Measurements from ENCODE around the gene OR2A7. TPM values are rescaled to one million over a fixed set of nuclear protein-coding genes. Genes with fewer than 3 reads are reported as not detected.
"Not testable (repeated sequence)": the region's sequence is repeated elsewhere in the genome, so short reads cannot be mapped to it uniquely, and the experiment has no call there.

OR2A7 gene
- total RNA-seq, 1 donor: 1.1 TPM

GRCh38 chr7:144239365-144239764, 25.2 kb downstream of the OR2A7 start, which contains the start of gene OR2A42:
Gene OR2A42, minus strand, starts transcription at chr7:144239605. Its CDS starts 6,762 bp downstream, at chr7:144232843.
- H3K79me2 ChIP-seq (ENCODE audit: insufficient read depth, low read length); H2AFZ ChIP-seq (ENCODE audit: low read length); H3K4me2 ChIP-seq (ENCODE audit: insufficient read depth, low read length); H3K36me3 ChIP-seq (ENCODE audit: insufficient read depth, low read length); H3K4me3 ChIP-seq (ENCODE audit: insufficient read depth, low read length); DNase-seq (ENCODE audit: insufficient read length, low spot score, missing footprints); H3K9me3 ChIP-seq (ENCODE audit: low read depth, low read length); H3K27me3 ChIP-seq (ENCODE audit: insufficient read depth, low read length); H3K27ac ChIP-seq (ENCODE audit: low read depth, low read length); H4K20me1 ChIP-seq (ENCODE audit: insufficient read depth, low read length); H3K4me1 ChIP-seq (ENCODE audit: insufficient read depth, low read length): not testable (repeated sequence)

GRCh38 chr7:144238530-144239082, 26.0 kb downstream of the OR2A7 start:
- H4K20me1 ChIP-seq (ENCODE audit: insufficient read depth, low read length); DNase-seq (ENCODE audit: insufficient read length, low spot score, missing footprints); H2AFZ ChIP-seq (ENCODE audit: low read length): not testable (repeated sequence)

GRCh38 chr7:144233039-144233438, 31.6 kb downstream of the OR2A7 start:
- not testable (repeated sequence) for H3K79me2 ChIP-seq (ENCODE audit: insufficient read depth, low read length); H2AFZ ChIP-seq (ENCODE audit: low read length); H3K4me2 ChIP-seq (ENCODE audit: insufficient read depth, low read length); H4K20me1 ChIP-seq (ENCODE audit: insufficient read depth, low read length); H3K4me3 ChIP-seq (ENCODE audit: insufficient read depth, low read length); H3K27ac ChIP-seq (ENCODE audit: low read depth, low read length); H3K4me1 ChIP-seq (ENCODE audit: insufficient read depth, low read length); DNase-seq (ENCODE audit: insufficient read length, low spot score, missing footprints); H3K9me3 ChIP-seq (ENCODE audit: low read depth, low read length); H3K27me3 ChIP-seq (ENCODE audit: insufficient read depth, low read length); H3K36me3 ChIP-seq (ENCODE audit: insufficient read depth, low read length)

More at GRCh38 chr7:144238530-144239082, 26.0 kb downstream of the OR2A7 start:
- not testable (repeated sequence) for H3K27me3 ChIP-seq (ENCODE audit: insufficient read depth, low read length); H3K36me3 ChIP-seq (ENCODE audit: insufficient read depth, low read length); H3K9me3 ChIP-seq (ENCODE audit: low read depth, low read length); H3K27ac ChIP-seq (ENCODE audit: low read depth, low read length); H3K4me2 ChIP-seq (ENCODE audit: insufficient read depth, low read length); H3K79me2 ChIP-seq (ENCODE audit: insufficient read depth, low read length); H3K4me3 ChIP-seq (ENCODE audit: insufficient read depth, low read length); H3K4me1 ChIP-seq (ENCODE audit: insufficient read depth, low read length)

GRCh38 chr7:144231027-144231426, 33.6 kb downstream of the OR2A7 start:
- not testable (repeated sequence) for H3K4me2 ChIP-seq (ENCODE audit: insufficient read depth, low read length); H3K27ac ChIP-seq (ENCODE audit: low read depth, low read length); H3K9me3 ChIP-seq (ENCODE audit: low read depth, low read length); H2AFZ ChIP-seq (ENCODE audit: low read length); DNase-seq (ENCODE audit: insufficient read length, low spot score, missing footprints); H3K4me3 ChIP-seq (ENCODE audit: insufficient read depth, low read length); H3K4me1 ChIP-seq (ENCODE audit: insufficient read depth, low read length); H4K20me1 ChIP-seq (ENCODE audit: insufficient read depth, low read length); H3K36me3 ChIP-seq (ENCODE audit: insufficient read depth, low read length); H3K79me2 ChIP-seq (ENCODE audit: insufficient read depth, low read length); H3K27me3 ChIP-seq (ENCODE audit: insufficient read depth, low read length)

- not testable (repeated sequence) for H3K4me2 ChIP-seq (ENCODE audit: insufficient read depth, low read length); H2AFZ ChIP-seq (ENCODE audit: low read length); DNase-seq (ENCODE audit: insufficient read length, low spot score, missing footprints); H3K4me1 ChIP-seq (ENCODE audit: insufficient read depth, low read length); H3K27me3 ChIP-seq (ENCODE audit: insufficient read depth, low read length); H3K79me2 ChIP-seq (ENCODE audit: insufficient read depth, low read length); H3K4me3 ChIP-seq (ENCODE audit: insufficient read depth, low read length); H3K9me3 ChIP-seq (ENCODE audit: low read depth, low read length); H4K20me1 ChIP-seq (ENCODE audit: insufficient read depth, low read length); H3K36me3 ChIP-seq (ENCODE audit: insufficient read depth, low read length); H3K27ac ChIP-seq (ENCODE audit: low read depth, low read length)
Observed at GRCh38 chr7:144228810-144229209, 35.8 kb downstream of the OR2A7 start.

- H4K20me1 ChIP-seq (ENCODE audit: insufficient read depth, low read length); H3K36me3 ChIP-seq (ENCODE audit: insufficient read depth, low read length); DNase-seq (ENCODE audit: insufficient read length, low spot score, missing footprints); H2AFZ ChIP-seq (ENCODE audit: low read length); H3K4me2 ChIP-seq (ENCODE audit: insufficient read depth, low read length); H3K9me3 ChIP-seq (ENCODE audit: low read depth, low read length); H3K79me2 ChIP-seq (ENCODE audit: insufficient read depth, low read length); H3K4me3 ChIP-seq (ENCODE audit: insufficient read depth, low read length); H3K4me1 ChIP-seq (ENCODE audit: insufficient read depth, low read length); H3K27ac ChIP-seq (ENCODE audit: low read depth, low read length); H3K27me3 ChIP-seq (ENCODE audit: insufficient read depth, low read length): not testable (repeated sequence)
Observed at GRCh38 chr7:144226866-144227265, 37.7 kb downstream of the OR2A7 start.

GRCh38 chr7:144223675-144224074, 40.9 kb downstream of the OR2A7 start:
- not testable (repeated sequence) for DNase-seq (ENCODE audit: insufficient read length, low spot score, missing footprints); H3K4me1 ChIP-seq (ENCODE audit: insufficient read depth, low read length); H3K36me3 ChIP-seq (ENCODE audit: insufficient read depth, low read length); H4K20me1 ChIP-seq (ENCODE audit: insufficient read depth, low read length); H3K4me2 ChIP-seq (ENCODE audit: insufficient read depth, low read length); H3K79me2 ChIP-seq (ENCODE audit: insufficient read depth, low read length); H3K9me3 ChIP-seq (ENCODE audit: low read depth, low read length); H3K4me3 ChIP-seq (ENCODE audit: insufficient read depth, low read length); H3K27ac ChIP-seq (ENCODE audit: low read depth, low read length); H3K27me3 ChIP-seq (ENCODE audit: insufficient read depth, low read length); H2AFZ ChIP-seq (ENCODE audit: low read length)

GRCh38 chr7:144220531-144220930, 44.1 kb downstream of the OR2A7 start:
- H3K79me2 ChIP-seq (ENCODE audit: insufficient read depth, low read length); H2AFZ ChIP-seq (ENCODE audit: low read length); DNase-seq (ENCODE audit: insufficient read length, low spot score, missing footprints); H4K20me1 ChIP-seq (ENCODE audit: insufficient read depth, low read length); H3K4me1 ChIP-seq (ENCODE audit: insufficient read depth, low read length); H3K4me2 ChIP-seq (ENCODE audit: insufficient read depth, low read length); H3K27me3 ChIP-seq (ENCODE audit: insufficient read depth, low read length); H3K36me3 ChIP-seq (ENCODE audit: insufficient read depth, low read length); H3K4me3 ChIP-seq (ENCODE audit: insufficient read depth, low read length); H3K27ac ChIP-seq (ENCODE audit: low read depth, low read length); H3K9me3 ChIP-seq (ENCODE audit: low read depth, low read length): not testable (repeated sequence)

- not testable (repeated sequence) for H2AFZ ChIP-seq (ENCODE audit: low read length); H3K27me3 ChIP-seq (ENCODE audit: insufficient read depth, low read length); H3K4me3 ChIP-seq (ENCODE audit: insufficient read depth, low read length); H3K9me3 ChIP-seq (ENCODE audit: low read depth, low read length); H3K79me2 ChIP-seq (ENCODE audit: insufficient read depth, low read length); DNase-seq (ENCODE audit: insufficient read length, low spot score, missing footprints); H3K36me3 ChIP-seq (ENCODE audit: insufficient read depth, low read length); H3K4me2 ChIP-seq (ENCODE audit: insufficient read depth, low read length); H3K4me1 ChIP-seq (ENCODE audit: insufficient read depth, low read length); H3K27ac ChIP-seq (ENCODE audit: low read depth, low read length); H4K20me1 ChIP-seq (ENCODE audit: insufficient read depth, low read length)
Observed at GRCh38 chr7:144219149-144219548, 45.4 kb downstream of the OR2A7 start.
